Measurements from ENCODE around the gene RNF213.
"Not testable (repeated sequence)": the region's sequence is repeated elsewhere in the genome, so short reads cannot be mapped to it uniquely, and the experiment has no call there.

The RNF213 gene

DNA sequence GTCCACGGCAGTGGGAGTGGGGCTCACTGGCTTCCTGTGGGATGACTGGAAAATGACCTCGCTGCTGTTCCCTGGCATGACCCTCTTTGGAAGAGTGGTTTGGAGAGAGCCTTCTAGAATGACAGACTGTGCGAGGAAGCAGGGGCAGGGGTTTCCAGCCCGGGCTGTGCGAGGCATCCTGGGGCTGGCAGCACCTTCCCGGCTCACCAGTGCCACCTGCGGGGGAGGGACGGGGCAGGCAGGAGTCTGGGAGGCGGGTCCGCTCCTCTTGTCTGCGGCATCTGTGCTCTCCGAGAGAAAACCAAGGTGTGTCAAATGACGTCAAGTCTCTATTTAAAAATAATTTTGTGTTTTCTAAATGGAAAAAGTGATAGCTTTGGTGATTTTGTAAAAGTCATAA is 7.8 kb upstream of the RNF213 start:
- TF ChIP-seq, protein P1, sequence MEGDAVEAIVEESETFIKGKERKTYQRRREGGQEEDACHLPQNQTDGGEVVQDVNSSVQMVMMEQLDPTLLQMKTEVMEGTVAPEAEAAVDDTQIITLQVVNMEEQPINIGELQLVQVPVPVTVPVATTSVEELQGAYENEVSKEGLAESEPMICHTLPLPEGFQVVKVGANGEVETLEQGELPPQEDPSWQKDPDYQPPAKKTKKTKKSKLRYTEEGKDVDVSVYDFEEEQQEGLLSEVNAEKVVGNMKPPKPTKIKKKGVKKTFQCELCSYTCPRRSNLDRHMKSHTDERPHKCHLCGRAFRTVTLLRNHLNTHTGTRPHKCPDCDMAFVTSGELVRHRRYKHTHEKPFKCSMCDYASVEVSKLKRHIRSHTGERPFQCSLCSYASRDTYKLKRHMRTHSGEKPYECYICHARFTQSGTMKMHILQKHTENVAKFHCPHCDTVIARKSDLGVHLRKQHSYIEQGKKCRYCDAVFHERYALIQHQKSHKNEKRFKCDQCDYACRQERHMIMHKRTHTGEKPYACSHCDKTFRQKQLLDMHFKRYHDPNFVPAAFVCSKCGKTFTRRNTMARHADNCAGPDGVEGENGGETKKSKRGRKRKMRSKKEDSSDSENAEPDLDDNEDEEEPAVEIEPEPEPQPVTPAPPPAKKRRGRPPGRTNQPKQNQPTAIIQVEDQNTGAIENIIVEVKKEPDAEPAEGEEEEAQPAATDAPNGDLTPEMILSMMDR (IDR thresholded peaks at IDR 0.05; ENCODE audit: low read depth, low read length), result no peak

DNA sequence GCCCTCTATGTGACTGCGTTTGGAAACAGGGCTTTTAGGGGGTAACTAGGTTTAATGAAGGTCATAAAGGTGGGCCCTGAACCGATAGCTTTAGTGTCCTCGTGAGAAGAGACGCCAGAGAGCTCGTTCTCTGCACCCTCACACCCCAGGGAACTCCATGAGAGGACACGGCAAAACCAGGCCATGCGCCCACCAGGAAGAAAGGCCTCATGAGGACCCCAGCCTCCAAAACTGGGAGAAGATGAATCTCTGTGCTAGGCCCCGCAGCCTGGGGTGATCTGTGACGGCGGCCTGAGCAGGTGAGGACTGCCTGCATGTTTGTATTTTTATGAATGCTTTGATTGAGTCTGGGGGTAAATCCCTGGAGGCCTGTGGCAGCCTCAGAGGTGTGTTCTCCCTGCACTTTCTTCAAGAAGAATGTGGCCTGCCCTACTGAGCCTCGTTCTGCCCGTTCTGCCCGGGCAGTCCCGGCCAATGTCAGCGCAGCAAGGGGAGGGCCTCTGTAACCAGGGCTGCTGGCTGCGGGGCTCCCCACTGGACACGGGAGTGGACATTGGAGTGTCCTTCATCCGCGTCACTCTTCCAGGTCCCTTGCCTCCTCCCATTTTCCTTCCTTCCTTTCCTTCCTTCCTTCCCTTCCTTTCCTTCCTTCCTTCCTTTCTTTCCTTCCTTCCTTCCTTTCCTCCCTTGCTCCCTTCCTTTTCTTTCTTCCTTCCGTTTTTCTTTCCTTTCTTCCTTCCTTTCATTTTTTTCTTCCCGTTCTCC is 6.8 kb upstream of the RNF213 start:
- TF ChIP-seq, protein P1 (IDR thresholded peaks at IDR 0.05; ENCODE audit: low read depth, low read length), result no peak

More for the DNA sequence above, 7.8 kb upstream of the RNF213 start:
- H3K4me3 ChIP-seq (ENCODE audit: low read depth, low read length), result no peak overlapping the region

DNA sequence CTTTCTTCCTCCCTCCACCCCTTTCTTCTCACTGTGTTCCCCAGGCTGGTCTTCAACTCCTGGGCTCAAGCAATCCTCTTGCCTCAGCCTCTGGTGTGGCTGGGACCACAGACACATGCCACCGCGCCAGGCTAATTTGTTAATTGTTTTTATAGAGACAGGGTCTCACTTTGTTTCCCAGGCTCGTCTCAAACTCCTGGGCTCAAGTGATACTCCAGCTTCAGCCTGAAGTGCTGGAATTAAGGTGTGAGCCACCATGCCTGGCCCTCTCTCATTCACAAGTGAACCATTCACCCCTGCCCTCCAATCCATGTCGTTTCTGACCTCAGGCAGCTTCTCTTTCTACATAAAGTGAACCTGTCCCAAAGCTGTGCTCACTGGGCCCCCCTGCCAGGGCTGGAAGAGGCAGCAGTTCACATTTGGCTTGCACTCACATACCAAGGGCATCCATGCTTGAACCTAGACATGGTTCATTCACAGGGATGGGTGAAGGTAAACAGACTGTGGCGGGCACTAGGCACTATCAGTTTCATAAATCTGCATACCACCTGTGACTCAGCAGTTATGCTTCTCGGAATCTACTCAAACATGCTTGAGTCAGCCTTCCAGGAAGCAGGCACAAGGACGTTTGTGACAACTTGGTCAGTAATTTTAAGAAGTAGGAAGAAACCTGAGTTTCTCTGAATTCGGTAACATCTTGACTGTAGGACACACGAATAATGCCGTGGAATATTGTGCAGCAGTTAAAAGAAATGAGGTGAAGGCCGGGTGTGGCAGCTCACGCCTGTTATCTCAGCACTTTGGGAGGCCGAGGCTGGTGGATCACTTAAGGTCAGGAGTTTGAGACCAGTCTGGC is 6.0 kb upstream of the RNF213 start:
- no peak overlapping the region for H3K4me3 ChIP-seq (ENCODE audit: low read depth, low read length)
- TF ChIP-seq, protein P1 (IDR thresholded peaks at IDR 0.05; ENCODE audit: low read depth, low read length), result no peak

More for the DNA sequence above, 6.8 kb upstream of the RNF213 start:
- no peak overlapping the region for H3K4me3 ChIP-seq (ENCODE audit: low read depth, low read length)

DNA sequence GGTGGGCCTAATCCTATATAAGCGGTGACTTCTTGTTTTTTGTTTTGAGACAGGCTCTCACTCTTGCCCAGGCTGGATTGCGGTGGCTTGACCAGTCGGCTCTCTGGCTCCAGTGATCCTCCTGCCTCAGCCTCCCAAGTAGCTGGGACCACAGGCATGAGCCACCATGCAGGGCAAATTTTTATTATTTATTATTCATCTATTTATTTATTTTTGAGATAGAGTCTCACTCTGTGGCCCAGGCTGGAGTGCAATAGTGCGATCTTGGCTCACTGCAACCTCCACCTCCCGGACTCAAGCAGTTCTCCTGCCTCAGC is 4.7 kb upstream of the RNF213 start:
- no peak overlapping the region for H3K4me3 ChIP-seq (ENCODE audit: low read depth, low read length)
- TF ChIP-seq, protein P1 (IDR thresholded peaks at IDR 0.05; ENCODE audit: low read depth, low read length), result no peak

DNA sequence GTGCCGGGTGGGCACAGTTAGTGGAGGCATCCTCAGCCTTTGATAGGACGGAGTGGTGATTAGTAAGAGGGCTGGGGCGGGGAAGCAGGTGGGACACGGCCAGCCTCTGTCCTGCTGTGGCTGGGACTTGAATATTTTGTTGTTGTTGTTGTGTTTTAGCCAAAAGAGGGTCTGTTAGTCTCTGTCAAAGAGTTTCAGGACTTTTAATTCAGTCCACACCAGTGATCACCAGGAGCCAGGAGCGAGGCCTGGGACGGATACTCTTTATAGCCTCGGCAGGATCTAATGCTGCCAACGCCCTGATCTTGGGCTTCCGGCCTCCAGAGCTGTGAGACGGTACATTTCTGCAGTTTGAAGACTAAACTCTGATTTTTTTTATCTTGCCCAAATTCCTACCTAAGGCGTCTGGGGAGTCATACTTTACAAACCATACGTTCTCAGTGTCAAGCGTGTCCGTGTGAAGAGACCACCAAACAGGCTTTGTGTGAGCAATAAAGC is 2.9 kb upstream of the RNF213 start:
- TF ChIP-seq, protein P1 (IDR thresholded peaks at IDR 0.05; ENCODE audit: low read depth, low read length), result no peak
- no peak overlapping the region for H3K4me3 ChIP-seq (ENCODE audit: low read depth, low read length)

DNA sequence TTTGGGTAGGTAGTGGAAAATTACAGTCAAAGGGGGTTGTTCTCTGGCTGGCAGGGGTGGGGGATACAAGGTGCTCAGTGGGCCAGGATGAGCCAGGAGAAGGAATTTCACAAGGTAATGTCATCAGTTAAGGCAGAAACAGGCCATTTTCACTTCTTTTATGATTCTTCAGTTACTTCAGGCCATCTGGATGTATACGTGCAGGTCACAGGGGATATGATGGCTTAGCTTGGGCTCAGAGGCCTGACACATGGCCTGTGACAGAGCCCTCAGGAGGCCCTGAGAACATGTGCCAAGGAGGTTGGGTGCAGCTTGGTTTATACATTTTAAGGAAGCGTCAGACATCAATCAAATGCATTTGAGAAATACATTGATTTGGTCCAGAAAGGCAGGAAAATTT is 2.4 kb upstream of the RNF213 start:
- H3K4me3 ChIP-seq (ENCODE audit: low read depth, low read length), result not testable (repeated sequence)

DNA sequence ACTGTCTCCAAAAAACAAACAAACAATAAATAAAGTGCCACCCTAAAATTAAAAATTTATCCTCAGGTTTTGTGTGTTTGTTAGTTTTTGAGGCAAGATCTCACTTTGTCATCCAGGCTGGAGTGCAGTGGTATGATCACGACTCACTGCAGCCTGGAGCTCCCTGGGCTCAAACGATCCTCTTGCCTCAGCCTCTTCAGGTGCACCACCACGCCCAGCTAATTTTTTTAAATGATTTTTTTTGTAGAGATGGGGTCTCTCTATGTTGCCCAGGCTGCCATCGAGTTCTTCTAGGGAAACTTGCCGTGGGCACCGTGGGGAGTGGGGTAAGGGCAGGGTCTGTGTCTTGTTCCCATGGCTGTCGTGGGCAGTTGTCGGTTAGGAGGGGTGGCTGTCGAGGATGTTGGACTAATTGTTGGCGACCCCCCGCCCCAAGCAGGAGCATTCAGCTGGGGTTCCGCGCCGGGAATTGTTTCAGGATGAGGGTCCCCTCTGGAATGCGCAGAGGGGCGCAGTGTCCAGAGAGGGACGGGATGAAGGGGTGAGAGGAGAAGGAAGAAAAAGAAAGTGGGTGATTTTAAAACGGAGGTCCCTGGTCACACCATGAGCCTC is 1.1 kb upstream of the RNF213 start:
- TF ChIP-seq, protein P1 (IDR thresholded peaks at IDR 0.05; ENCODE audit: low read depth, low read length), result no peak
- H3K4me3 ChIP-seq (ENCODE audit: low read depth, low read length), result peak overlapping the region; percentile 57
